RPMI7951 (cell line): ENCODE results near the gene PLXNC1. TPM values are rescaled to one million over a fixed set of nuclear protein-coding genes. Genes with fewer than 3 reads are reported as not detected.

Source experiments
- DNase-seq: peaks from one replicate; pipeline ENCODE4 v3.0.0-alpha.2; 2012; ENCODE audit warnings: low read depth
- total RNA-seq: library from RNA; depleted of rRNA; stranded (reverse); fragments of >200 nt; shearing (Covaris generic); gene quantifications from 2 replicates; pipeline ENCODE4 v1.2.3, GENCODE V29; 2014

Gene PLXNC1
- total RNA-seq, 1 experiment from 2014 or later, result 0.24 TPM

DNA sequence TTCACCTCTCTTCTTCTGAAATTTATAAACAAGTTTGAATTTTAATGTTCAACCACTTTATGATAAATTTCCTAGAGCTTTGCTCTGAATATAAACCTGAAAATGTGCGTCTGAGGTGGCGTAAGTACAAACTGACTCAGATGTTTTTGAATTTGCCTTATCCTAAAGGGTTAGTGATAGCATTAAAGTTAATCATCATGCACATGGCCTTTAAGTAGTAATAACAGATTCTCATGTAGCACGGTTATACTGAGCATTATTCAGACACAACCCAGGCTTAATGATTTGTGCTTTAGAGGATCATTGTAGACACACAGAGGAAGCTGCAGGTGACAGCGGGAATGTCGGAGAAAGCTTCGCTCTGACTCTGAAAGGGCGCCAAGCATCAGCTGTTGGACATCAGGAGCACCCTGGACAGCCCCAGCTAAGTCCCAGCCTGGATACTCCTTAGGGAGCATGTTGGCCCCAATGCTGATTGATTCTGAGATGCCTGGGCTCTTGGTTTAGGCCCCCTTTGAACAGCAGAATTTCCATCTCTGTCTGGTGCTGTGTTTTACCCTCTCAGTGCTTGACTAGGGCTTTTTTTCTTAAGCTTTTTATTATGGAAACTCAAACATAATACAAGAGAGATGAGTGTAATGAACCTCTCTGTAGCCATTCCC, 91.1 kb downstream of the PLXNC1 start:
- DNase-seq, result no peak

- DNase-seq, result no peak
Measured at GRCh38 chr12:94240171-94240570, 91.8 kb downstream of the PLXNC1 start.

DNA sequence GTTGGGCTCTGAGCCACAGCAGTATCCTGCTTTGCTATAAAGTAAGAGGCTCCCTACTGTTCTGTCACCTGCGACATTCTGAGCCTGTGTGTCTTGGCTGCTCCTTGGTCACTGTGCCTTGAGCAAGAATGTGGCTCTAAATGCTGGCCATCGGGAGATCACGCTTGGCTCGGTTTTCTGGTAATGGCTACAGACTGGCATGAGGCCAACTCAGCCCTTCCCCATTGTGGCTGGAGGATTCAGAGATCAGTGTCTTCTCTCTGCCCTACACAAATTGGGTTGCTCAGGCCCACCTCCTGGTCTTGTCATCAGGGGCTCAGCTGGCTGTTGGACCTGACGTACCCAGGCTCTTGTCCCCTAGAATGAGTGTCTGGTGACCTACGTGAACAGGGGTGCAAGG, 94.5 kb downstream of the PLXNC1 start:
- DNase-seq, result no peak

- no peak for DNase-seq
Measured at GRCh38 chr12:94244165-94245133, 96.1 kb downstream of the PLXNC1 start.

GRCh38 chr12:94245631-94246383, 97.4 kb downstream of the PLXNC1 start:
- DNase-seq, result no peak

DNA sequence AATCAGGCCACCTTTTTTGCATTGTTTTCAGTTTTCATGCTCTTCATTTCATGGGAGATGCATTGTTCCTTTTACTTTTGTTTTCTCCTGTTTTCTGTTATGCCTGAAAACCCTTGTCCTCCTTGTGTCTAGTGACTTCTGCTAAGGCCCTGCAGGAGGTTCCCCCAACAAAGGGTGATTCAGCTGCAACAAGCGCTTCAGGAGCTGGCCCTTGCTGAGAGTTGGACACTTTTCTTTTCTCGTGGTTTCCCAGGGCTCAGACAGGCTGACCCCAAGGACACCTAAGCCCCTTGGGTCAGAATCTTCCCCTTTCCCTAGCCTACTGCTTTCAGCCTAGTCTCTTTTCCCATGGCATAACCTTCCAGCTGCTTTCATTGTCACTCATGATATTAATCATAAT, 98.9 kb downstream of the PLXNC1 start:
- no peak for DNase-seq

- no peak for DNase-seq
Measured at GRCh38 chr12:94248582-94248981, 100.2 kb downstream of the PLXNC1 start.

DNA sequence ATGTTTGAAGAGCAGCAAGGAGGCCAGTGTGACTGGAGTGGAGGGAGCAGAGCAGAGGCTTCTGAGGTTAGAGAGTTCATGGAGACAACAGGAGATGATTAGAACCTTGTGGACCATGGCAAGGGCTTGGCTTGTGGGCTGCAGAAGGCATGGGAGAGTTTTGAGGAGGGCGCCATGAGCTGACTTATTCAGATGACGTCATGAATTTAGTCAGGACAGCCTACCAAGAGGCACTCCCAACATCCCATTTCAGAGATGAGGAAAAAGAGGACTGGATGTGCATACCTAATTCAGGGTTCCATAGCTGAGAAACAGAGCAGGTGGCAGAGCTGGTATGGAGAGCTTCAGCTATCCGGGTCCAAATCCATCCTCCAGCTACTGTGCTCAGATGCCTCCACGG, 101.8 kb downstream of the PLXNC1 start:
- DNase-seq, result no peak

- no peak for DNase-seq
Measured at GRCh38 chr12:94254270-94254669, 105.9 kb downstream of the PLXNC1 start.

GRCh38 chr12:94255006-94255405, 106.6 kb downstream of the PLXNC1 start:
- DNase-seq, result no peak

DNA sequence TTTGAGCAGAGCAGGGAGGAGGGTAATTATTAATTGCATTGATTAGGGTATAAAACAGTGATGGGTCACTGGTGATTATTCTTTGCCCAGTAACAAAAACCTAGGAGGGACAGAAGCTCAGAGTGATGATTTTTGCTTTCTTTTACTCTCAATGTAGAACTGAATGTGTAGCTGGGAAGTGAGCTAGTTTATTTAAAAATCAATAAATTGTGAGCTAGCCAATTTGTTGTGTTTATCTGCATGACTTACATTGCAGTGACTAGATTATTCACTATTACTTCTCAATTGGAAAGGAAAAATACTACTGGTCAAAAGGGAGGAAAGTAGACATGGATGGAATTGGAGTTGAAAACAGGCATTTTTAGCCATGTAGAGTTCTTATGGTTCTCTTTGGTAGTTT, 107.1 kb downstream of the PLXNC1 start:
- DNase-seq, result no peak

DNA sequence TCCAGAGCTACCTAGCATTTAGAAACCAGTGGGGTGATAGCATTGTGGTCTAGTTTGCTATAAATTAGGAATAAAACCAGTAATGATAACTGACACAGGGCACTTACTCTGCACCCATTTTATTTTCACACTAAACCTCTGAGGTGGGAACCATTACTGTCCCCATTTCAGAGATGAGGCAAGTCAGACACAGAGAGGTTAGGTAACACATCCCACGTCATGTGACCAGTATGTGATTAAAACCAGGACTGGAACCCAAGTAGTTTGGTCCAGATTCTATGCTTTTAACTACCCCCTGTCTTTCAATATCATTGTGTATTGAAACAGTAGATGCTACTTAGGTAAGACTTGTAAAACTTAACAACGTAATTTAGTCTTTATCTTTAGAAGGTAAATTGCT, 110.2 kb downstream of the PLXNC1 start:
- DNase-seq, result no peak

GRCh38 chr12:94260017-94260416, 111.6 kb downstream of the PLXNC1 start:
- DNase-seq, result no peak

GRCh38 chr12:94260717-94261116, 112.3 kb downstream of the PLXNC1 start:
- no peak for DNase-seq

DNA sequence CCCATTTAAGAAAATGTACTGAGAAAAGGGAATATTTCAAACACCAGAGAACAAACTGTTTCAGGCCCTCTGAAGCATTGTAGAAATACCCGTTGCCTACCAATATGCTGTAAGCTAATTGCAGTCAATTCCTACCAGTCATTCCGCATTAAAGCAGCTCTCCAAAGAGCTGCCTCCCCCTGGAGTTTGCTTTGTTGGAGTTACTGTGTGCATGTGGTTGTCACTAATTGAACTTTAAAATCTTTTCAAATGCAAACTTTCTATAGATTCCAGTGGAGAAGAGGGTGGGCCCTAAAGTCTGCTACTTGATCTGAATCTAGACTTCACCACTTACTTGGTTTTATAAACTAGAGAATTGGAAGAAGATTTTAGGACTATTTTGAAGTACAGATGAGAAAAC, 112.7 kb downstream of the PLXNC1 start:
- DNase-seq, result no peak

- DNase-seq, result no peak
Measured at GRCh38 chr12:94261786-94262185, 113.4 kb downstream of the PLXNC1 start.

- peak; percentile 92 for DNase-seq
Measured at GRCh38 chr12:94262228-94263010, 114.0 kb downstream of the PLXNC1 start.

DNA sequence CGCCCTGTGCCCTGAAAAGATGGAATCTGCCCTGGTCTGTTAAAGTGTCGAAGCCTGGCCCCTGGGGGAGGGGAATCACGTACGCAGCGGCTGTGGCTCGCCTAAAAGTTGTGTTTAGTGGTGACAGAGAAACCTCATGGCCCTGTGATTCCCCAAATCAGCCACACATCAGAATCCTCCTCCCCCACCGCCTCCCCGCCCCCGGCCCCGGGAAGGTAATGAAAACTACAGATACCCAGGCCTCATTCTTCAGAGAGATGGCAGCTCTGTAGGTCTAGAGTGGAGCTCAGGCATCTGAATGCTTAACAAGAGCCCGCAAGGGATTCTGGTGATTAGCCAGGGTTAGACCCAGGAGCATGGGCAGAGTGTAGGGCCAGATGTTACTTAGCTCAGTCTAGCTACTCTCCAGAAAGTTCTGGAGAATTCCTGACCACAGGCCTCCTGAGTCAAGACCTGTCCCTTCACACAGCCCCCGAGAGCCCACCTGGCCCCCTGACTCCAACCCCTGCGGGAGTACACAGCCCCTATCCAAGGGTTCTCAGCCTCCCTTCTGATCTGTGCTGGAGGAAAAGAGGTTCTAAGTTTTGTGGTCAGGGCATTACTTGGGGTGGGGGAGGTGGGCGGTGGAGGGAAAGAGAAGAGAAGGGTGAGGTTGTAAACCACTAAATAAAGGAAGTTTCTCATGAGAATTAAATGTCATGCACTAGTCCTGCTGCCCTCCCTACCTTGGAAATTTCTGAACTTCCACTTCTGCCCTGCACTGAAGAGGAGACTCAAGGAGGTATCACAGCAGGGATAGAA, 114.8 kb downstream of the PLXNC1 start:
- no peak for DNase-seq

DNA sequence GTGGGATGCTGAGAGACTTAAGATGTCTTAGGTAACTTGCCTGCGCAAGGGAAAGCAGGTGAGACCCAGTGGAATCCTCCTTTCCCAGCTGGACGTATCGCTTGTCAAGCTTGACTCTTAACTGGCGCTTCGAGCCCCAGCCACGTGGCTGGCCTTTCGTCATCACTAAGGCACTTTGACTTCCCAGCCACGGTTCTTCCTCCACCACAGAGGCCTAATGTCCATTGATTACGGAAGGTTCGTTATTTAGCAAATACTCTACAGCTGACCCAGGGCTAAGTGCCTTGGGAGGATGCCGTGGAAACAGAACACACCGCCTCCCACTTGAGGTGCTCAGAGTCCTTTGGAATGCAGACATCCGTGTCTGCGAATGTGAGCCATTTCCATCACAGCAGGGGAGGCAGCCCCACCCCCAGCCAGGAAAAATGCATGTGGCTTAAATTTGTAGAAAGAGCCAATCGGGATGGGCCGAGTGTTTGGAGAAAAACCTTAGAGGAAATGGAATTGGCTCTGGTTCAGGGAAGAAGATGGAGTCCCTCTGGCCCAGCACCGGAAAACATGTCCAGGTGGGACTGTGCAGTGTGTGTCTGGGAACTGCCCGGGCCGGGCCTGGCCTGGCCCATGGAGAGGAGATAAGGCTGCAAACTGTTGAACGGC, 115.7 kb downstream of the PLXNC1 start:
- no peak for DNase-seq
